ENCODE results near the gene GPR158. TPM values are rescaled to one million over a fixed set of nuclear protein-coding genes. Genes with fewer than 3 reads are reported as not detected.

Gene GPR158, protein sequence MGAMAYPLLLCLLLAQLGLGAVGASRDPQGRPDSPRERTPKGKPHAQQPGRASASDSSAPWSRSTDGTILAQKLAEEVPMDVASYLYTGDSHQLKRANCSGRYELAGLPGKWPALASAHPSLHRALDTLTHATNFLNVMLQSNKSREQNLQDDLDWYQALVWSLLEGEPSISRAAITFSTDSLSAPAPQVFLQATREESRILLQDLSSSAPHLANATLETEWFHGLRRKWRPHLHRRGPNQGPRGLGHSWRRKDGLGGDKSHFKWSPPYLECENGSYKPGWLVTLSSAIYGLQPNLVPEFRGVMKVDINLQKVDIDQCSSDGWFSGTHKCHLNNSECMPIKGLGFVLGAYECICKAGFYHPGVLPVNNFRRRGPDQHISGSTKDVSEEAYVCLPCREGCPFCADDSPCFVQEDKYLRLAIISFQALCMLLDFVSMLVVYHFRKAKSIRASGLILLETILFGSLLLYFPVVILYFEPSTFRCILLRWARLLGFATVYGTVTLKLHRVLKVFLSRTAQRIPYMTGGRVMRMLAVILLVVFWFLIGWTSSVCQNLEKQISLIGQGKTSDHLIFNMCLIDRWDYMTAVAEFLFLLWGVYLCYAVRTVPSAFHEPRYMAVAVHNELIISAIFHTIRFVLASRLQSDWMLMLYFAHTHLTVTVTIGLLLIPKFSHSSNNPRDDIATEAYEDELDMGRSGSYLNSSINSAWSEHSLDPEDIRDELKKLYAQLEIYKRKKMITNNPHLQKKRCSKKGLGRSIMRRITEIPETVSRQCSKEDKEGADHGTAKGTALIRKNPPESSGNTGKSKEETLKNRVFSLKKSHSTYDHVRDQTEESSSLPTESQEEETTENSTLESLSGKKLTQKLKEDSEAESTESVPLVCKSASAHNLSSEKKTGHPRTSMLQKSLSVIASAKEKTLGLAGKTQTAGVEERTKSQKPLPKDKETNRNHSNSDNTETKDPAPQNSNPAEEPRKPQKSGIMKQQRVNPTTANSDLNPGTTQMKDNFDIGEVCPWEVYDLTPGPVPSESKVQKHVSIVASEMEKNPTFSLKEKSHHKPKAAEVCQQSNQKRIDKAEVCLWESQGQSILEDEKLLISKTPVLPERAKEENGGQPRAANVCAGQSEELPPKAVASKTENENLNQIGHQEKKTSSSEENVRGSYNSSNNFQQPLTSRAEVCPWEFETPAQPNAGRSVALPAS (N-terminal part only)
- 21.5 and 25.0 TPM in 2 replicates for polyA plus RNA-seq

DNA sequence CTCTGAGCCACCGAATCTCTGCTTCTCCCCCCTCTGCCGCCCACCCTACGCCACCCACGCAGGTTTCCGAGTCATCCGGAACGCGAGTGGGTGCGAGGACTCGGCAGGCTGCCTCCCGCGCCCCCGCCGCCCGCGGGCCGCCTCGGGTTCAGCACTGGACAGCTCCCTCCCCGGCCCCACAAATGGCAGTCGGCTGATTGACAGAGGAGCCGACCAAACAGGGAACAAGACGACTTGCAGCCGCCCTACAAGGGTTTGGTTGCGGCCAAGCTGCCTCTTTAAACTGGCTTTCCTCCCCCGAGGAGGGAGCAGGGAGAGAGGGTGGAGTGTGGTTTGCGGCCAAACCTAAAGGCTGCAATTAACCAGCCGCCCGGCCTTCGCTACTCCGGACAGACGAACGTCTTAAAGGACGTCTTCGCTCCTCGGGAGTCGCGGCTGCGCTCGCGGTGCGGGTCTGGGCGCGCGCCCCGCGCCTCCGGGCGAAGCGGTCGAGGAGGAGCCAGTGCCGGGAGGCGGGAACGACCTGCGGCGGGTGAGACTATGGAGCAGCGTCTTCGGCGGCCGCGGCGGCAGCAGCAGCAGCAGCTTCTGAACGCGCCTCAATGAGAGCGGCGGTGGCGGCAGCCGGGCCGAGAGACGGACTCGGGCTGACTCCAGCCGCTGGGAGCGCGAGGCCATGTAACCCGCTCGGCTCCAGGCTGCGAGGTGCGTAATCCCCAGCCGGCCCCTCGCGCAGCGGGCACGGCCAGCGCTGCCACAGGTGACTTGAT lies at the start of gene GPR158:
Gene GPR158, plus strand, starts transcription at position 541 of the 770 bp plus-strand sequence. CDS start 420 bp downstream, outside the sequence.

Other genes with a start within 250 kb of the GPR158 start
- 38.9 and 44.5 TPM in 2 replicates for gene PRTFDC1, start 222.4 kb upstream of the GPR158 start, polyA plus RNA-seq
- 7.7 and 8.3 TPM in 2 replicates for gene ENKUR, start 158.8 kb upstream of the GPR158 start, polyA plus RNA-seq
- gene THNSL1, start 158.4 kb upstream of the GPR158 start, polyA plus RNA-seq, result 18.5 and 21.8 TPM in 2 replicates

All from Purkinje cell (primary cell).